Adrenal gland (tissue), 5 donors: ENCODE results near the gene HTR4.

Experiments used
- CTCF ChIP-seq, 6 experiments: fragments of 450-650 bp in 4 of 6; fragments of 200-600 bp in 2 of 6; sonication (generic) in 1 of 6; IDR thresholded peaks; 1 replicate in 5 of 6; 2 replicates in 1 of 6; pipeline versions ENCODE4 v1.5.1 to v1.8.0; 2016 to 2021; ENCODE audit warnings: antibody characterized with exemption in 6 of 6, mild to moderate bottlenecking in 2 of 6, moderate library complexity in 1 of 6
- POLR2A ChIP-seq, 2 donors: fragments of 450-650 bp; IDR thresholded peaks; one replicate each; pipeline ENCODE4 v1.6.1; 2017; ENCODE audit warnings: antibody characterized with exemption in 2 of 2, mild to moderate bottlenecking in 2 of 2, moderate library complexity in 1 of 2
- donor health status: DM: no; HTN: no; CAD: no.

- TF ChIP-seq CTCF (IDR thresholded peaks at IDR 0.05) (no peak), POLR2A (IDR thresholded peaks at IDR 0.05) (no peak)
Measured at GRCh38 chr5:148683651-148684050, 29.3 kb upstream of the HTR4 start.
